Measurements from ENCODE around the gene HMMR. TPM values are rescaled to one million over a fixed set of nuclear protein-coding genes. Genes with fewer than 3 reads are reported as not detected.
A peak's percentile ranks its signal among the peaks of the same experiment; 100 is the strongest.
"Not testable (repeated sequence)": the region's sequence is repeated elsewhere in the genome, so short reads cannot be mapped to it uniquely, and the experiment has no call there.

HMMR gene
- polyA plus RNA-seq, 3 donors, result 0.19 to 0.21 TPM; not detected in 1

DNA sequence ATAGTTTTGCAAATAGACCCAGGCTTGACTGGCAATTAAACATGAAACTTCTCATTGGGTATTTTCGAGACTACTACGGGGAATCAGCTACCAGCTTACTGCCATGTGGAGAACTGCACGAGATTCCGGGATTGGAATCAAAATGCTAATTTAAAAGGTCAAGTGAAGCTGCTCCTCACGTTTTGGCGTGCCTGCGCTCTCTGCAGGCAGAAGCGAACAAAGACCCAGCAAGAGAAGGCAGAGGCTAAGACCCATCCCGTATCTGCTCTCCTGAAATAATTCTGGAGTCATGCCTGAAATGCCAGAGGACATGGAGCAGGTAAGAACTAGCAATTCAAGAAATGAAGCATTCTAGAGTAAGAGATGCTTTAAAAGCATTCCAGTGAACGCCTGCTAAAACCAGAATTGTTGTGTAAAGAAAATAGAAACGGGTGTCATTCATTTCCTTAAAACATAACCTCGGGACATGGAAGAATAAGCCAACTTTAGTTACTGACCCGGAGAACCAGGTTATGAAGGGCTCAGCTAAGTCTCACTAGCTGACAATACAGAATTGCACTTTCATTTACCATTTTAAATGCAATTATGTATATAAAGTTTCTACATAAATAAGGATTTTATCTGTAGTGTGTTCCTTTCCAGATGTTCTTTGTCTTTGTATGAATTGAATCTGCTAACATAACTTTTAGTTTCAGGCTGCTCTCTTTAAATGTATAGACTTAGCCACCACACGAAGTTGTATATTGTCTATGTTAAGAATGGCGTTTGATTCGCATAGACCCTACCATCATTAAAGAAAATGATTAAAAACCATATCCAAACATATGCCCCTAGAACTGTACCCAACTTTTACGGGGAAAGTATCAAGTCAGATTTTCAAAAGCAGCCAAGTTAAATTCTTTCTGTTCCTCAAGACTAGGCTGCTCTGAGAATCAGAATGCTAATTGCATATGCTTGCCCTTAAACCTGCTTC is 43.0 kb downstream of the HMMR start:
- H3K27ac ChIP-seq (ENCODE audit: low read depth, low read length), result peak overlapping the region; percentile 39
- WGBS, 3 donors, result 1% methylated on average over 17 of the region's 17 CpGs

GRCh38 chr5:163504079-163504931 is 43.9 kb downstream of the HMMR start:
- WGBS, 3 donors, result 0 to 1% (median 1%) methylated on average over 27 of the region's 27 CpGs
- H3K27ac ChIP-seq (ENCODE audit: low read depth, low read length), result peak overlapping the region; percentile 21

GRCh38 chr5:163505049-163505367 is 44.6 kb downstream of the HMMR start:
- 0 to 2% (median 1%) methylated on average over 7 of the region's 7 CpGs for WGBS, 3 donors
- H3K27ac ChIP-seq (ENCODE audit: low read depth, low read length), result no peak overlapping the region

- WGBS, 3 donors, result 0 to 1% (median 0%) methylated on average over 61 to 64 of the region's 64 CpGs
- peak within 1 kb of the TSS; percentile 53 for H3K27ac ChIP-seq (ENCODE audit: low read depth, low read length)
Measured at GRCh38 chr5:163505368-163506094, 45.1 kb downstream of the HMMR start, which contains the start of gene MAT2B. Gene MAT2B, plus strand, starts transcription at chr5:163505619. Its CDS starts 68 bp downstream, at chr5:163505687.

GRCh38 chr5:163506095-163506457 is 45.6 kb downstream of the HMMR start:
- no peak overlapping the region for H3K27ac ChIP-seq (ENCODE audit: low read depth, low read length)
- 1% methylated on average over 9 of the region's 9 CpGs for WGBS, 3 donors

DNA sequence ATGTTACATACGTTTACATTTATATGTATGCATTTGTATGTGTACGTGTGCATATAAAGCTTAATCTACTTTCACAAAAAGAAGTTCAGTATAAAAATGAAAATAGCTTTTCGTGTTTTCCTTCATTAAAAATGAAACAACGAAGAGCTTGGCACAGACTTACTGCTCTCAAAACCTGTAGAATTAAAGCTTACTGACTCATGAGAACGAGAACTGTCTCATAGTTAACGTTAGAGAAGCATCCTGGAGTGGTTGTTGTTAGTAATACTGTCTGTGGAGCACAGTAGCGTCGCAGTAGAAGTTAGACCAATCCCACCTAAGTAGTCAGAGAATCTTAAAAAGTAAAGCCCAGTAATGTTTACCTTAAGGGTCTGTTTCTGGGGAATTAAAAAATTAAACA is 46.3 kb downstream of the HMMR start:
- WGBS, 3 donors, result 1 to 3% (median 1%) methylated on average over 8 of the region's 8 CpGs

GRCh38 chr5:163508753-163509152 is 48.3 kb downstream of the HMMR start:
- no peak overlapping the region for H3K27ac ChIP-seq (ENCODE audit: low read depth, low read length)
- 15 to 40% (median 18%) methylated on average over 5 of the region's 5 CpGs for WGBS, 3 donors

More for the DNA sequence above, 46.3 kb downstream of the HMMR start:
- H3K27ac ChIP-seq (ENCODE audit: low read depth, low read length), result no peak overlapping the region

DNA sequence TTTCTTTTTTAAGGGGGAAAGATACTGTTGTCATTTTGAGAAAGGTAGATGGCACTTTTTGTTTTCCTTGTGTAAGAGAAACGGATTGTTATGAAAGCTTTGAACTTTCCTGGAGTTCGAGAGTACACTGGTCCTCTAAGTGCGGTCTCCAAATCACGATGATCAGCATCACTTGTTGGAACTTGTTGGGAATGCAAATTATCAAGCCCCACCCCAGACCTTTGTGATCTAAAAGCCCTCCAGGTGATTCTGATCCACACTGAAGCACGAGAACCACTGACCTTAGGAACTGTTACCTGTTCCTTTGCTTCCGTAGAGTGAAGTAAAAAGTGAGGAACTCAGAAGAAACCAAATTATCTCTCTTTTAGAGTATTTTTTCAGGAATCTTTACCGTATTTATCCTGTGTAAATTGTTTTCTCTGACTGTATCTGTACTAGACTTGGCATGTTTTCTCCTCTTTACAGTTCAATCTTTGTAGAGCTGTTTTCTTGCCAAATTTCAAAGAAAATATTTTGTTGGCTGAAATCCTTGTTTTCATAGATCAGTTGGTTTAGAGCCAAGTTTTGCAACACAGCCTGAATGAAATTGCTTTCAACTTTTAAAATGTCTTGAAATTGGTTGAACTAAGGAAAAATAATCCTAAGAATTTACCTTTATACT is 49.0 kb downstream of the HMMR start:
- WGBS, 3 donors, result 8 to 13% (median 13%) methylated on average over 7 of the region's 7 CpGs
- no peak overlapping the region for H3K27ac ChIP-seq (ENCODE audit: low read depth, low read length)

DNA sequence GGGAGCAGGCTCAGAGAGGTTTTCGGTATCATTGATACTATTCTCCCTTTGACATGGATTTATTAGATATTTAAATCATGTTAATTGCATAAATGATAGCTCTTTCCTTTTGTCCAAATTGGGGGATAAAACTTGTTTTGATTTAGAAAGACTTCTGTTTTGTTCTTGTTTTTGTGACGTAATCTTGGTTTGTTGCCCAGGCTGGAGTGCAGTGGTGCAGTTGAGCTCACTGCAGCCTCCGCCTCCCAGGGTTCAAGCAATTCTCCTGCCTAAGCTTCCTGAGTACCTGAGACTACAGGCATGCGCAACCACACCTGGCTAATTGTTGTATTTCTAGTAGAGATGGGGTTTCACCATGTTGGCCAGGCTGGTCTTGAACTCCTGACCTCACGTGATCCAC is 52.1 kb downstream of the HMMR start:
- 77 to 90% (median 78%) methylated on average over 5 of the region's 5 CpGs for WGBS, 3 donors
- H3K27ac ChIP-seq (ENCODE audit: low read depth, low read length), result no peak overlapping the region

GRCh38 chr5:163525096-163525495 is 64.7 kb downstream of the HMMR start:
- WGBS, 3 donors, result 92 to 100% (median 93%) methylated on average over 1 of the region's 1 CpG
- no peak overlapping the region for H3K27ac ChIP-seq (ENCODE audit: low read depth, low read length)

DNA sequence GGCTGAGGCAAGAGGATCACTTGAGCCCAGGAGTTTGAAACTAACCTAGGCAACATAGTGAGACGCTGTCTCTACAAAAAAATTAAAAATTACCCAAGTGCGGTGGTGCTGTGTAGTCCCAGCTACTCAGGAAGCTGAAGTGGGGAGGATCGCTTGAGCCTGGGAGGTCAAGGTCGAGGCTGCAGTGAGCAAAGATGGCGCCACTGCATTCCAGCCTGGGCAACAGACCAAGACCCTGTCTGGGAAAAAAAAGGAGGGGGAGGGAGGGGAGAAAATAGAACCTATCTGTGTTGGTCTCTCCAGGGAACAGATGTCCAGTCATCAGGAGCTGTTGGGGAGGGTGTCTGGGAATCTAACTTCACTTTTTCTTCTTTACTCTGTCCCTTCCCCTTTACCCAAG is 69.3 kb downstream of the HMMR start:
- WGBS, 3 donors, result 54 to 69% (median 69%) methylated on average over 5 of the region's 5 CpGs
- no peak overlapping the region for H3K27ac ChIP-seq (ENCODE audit: low read depth, low read length)

DNA sequence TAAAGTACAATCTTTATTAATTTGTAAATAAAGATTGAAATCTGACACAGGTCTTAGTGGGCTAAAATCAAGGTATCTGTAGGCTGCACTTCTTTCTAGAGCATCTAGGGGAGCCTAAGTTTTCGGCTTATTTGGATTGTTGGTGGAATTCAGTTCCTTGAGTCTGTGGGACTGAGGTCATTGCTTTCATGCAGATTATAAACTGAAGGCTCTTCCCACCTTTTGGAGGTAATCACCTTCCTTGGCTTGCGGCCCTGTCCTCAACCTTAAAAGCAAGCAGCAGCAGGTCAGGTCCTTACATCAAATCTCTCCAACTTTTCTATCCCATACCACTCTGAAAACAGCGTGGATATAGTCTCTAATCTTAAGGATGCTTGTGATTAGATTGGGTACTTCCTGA is 70.8 kb downstream of the HMMR start:
- 57 to 97% (median 91%) methylated on average over 3 of the region's 3 CpGs for WGBS, 3 donors
- H3K27ac ChIP-seq (ENCODE audit: low read depth, low read length), result no peak overlapping the region

DNA sequence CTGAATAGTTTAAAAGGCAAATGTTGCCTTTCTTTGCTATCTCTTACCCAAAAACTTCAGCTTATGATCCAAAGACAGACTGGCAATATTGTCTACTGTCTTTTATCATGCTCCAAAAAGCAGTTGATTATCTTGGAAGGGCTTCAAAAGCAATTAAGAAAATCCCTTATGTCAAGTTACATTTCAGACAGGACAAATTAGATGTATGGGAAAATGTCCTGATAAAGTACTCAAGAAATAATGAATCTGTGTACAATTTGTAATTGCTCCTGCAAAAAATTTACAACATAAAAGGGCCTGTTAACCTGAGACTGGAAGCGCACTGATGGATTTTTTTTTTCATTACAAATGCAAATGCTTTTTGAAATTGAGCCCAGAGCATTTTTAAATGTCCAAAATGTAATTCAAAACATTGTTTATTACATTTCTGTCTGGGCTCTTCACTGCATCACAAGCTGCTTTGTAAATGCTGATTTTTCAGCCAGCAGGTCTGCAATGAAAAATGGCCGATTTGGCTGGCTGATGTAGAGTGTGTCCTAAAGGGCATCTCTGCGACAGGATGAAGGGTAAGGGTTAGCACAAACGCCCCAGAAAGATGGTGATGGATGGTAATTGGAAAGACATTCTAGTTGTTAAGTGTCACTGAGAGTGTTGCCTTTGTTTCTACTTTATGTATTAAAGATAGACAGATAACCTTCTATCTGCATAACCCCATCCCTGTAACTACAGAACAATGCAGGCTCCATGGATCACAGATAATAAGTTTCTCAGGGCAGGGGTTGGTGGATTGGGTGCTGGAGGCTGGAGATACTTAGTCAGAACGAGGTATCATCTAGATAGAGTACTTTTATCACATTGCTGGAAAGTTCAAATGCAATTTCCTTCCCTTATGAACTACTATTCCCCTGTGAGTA is 72.0 kb downstream of the HMMR start:
- WGBS, 3 donors, result 53 to 56% (median 56%) methylated on average over 5 of the region's 5 CpGs

DNA sequence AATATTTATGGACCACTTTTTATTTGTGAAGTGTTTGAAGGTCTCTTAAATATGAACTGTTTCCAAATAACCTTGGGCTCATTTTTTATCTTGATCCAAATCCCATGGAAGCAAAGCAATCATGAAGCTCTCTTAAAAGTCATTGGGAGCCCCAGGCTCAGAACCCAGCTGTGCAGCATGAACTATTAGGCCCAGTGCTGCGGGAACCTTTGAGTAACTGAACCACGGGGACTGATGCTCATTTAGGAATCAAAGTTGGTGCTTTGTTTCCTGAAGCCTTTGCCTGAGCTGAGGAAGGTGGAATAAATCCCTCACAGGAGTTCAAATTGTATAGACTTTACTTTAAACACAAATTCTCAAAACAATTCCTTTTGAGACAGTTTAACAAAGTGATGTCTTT is 72.8 kb downstream of the HMMR start:
- H3K27ac ChIP-seq (ENCODE audit: low read depth, low read length), result no peak overlapping the region
- 59 to 77% (median 62%) methylated on average over 2 of the region's 2 CpGs for WGBS, 3 donors

More for the DNA sequence above, 72.0 kb downstream of the HMMR start:
- no peak overlapping the region for H3K27ac ChIP-seq (ENCODE audit: low read depth, low read length)

- H3K27ac ChIP-seq (ENCODE audit: low read depth, low read length), result no peak overlapping the region
- WGBS, 3 donors, result 60 to 69% (median 69%) methylated on average over 2 of the region's 2 CpGs
Measured at GRCh38 chr5:163534492-163535094, 74.2 kb downstream of the HMMR start.

DNA sequence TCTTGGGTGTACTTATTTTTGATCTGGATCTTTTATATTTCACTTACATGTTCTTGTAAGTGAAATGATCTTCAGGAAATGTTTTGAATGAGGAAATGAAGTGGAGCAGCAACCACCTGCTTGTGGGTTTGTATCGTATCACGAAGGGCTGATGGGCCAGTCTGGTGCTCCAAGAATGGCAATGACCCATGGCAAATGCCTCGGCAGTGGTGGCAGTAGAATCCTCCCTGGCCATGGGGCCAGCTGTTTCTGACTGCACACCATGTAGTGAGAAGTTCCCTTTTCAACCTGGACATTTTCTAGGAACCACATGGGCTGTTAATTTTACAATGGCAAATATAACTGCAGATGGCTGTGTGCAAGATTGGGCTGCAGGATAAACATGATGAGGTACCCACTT is 74.9 kb downstream of the HMMR start:
- H3K27ac ChIP-seq (ENCODE audit: low read depth, low read length), result no peak overlapping the region
- 63 to 80% (median 68%) methylated on average over 3 of the region's 3 CpGs for WGBS, 3 donors

- 94% methylated on average over 3 of the region's 3 CpGs for WGBS, 3 donors
- H3K27ac ChIP-seq (ENCODE audit: low read depth, low read length), result not testable (repeated sequence)
Measured at GRCh38 chr5:163536442-163536841, 76.0 kb downstream of the HMMR start.
